Esophagus (tissue), 2 donors: ENCODE data around the gene AQP6. TPM values are rescaled to one million over a fixed set of nuclear protein-coding genes. Genes with fewer than 3 reads are reported as not detected.
"Not testable (repeated sequence)": the region's sequence is repeated elsewhere in the genome, so short reads cannot be mapped to it uniquely, and the experiment has no call there.

Experiments
- H3K27ac ChIP-seq, 2 donors: one replicate each; pipeline ENCODE4 v1.5.1; 2013; ENCODE audit warnings: low read depth in 2 of 2, mild to moderate bottlenecking in 2 of 2, inconsistent platforms in 1 of 2, low read length in 1 of 2, moderate library complexity in 1 of 2
- H3K27me3 ChIP-seq, 2 donors: one replicate each; pipeline ENCODE4 v1.6.1; 2013; ENCODE audit warnings: low read length in 2 of 2, control low read depth in 1 of 2, mild to moderate bottlenecking in 1 of 2; ENCODE audit not compliant: insufficient read depth in 2 of 2, control insufficient read depth in 1 of 2
- H3K36me3 ChIP-seq, 2 donors: one replicate each; pipeline ENCODE4 v1.6.1; 2013; ENCODE audit warnings: low read length in 1 of 2; ENCODE audit not compliant: control insufficient read depth in 2 of 2, insufficient read depth in 2 of 2
- H3K4me1 ChIP-seq, 2 donors: one replicate each; pipeline ENCODE4 v1.6.1; 2013; ENCODE audit warnings: low read length in 1 of 2; ENCODE audit not compliant: control insufficient read depth in 2 of 2, insufficient read depth in 2 of 2
- H3K4me3 ChIP-seq, 2 donors: one replicate each; pipeline ENCODE4 v1.5.1; 2013; ENCODE audit warnings: low read length in 2 of 2, mild to moderate bottlenecking in 2 of 2, low read depth in 1 of 2, moderate library complexity in 1 of 2
- H3K9me3 ChIP-seq, 2 donors: one replicate each; pipeline ENCODE4 v1.6.1; 2013; ENCODE audit warnings: mild to moderate bottlenecking in 2 of 2, low read depth in 1 of 2, low read length in 1 of 2, moderate library complexity in 1 of 2; ENCODE audit not compliant: control insufficient read depth in 2 of 2, insufficient read depth in 1 of 2
- WGBS, 2 donors: extraction: QIAGEN DNeasy Blood & Tissue Kit; methylation state at CpG; one replicate each; pipeline ENCODE4 v1.1.7; 2013; 5-methylcytosine and 5-hydroxymethylcytosine counted together
- polyA plus RNA-seq, 2 donors: library from polyadenylated mRNA; stranded (reverse); fragments of 200-250 nt; gene quantifications; one replicate each; pipeline ENCODE4 v1.2.3, GENCODE V29; 2013
- donor health status: healthy with polysubstance abuse.
- donor health status: Bipolar disorder and iron deficiency.

The AQP6 gene
- polyA plus RNA-seq, 2 donors, result 0.02 to 0.08 TPM

GRCh38 chr12:49985981-49986380 lies 13.2 kb downstream of the AQP6 start:
- no peaks in the 10 kb centered on the region for H3K36me3 ChIP-seq
- H3K27me3 ChIP-seq, result no peaks in the 10 kb centered on the region
- no peaks in the 10 kb centered on the region for H3K9me3 ChIP-seq
- no peaks in the 10 kb centered on the region for H3K4me1 ChIP-seq
- H3K4me3 ChIP-seq, result no peak overlapping the region
- WGBS, 2 donors, result 79 to 81% methylated on average over 5 of the region's 5 CpGs
- H3K27ac ChIP-seq, result no peak overlapping the region

- H3K27me3 ChIP-seq, H3K4me3 ChIP-seq: not testable (repeated sequence)
Observed at GRCh38 chr12:49986476-49986875, 13.7 kb downstream of the AQP6 start.

GRCh38 chr12:49987625-49988303 lies 15.0 kb downstream of the AQP6 start:
- Histone ChIP-seq H3K27me3 (no peaks in the 10 kb centered on the region), H3K4me3 (no peak overlapping the region), H3K27ac (no peak overlapping the region), H3K9me3 (no peaks in the 10 kb centered on the region), H3K36me3 (no peaks in the 10 kb centered on the region), H3K4me1 (no peaks in the 10 kb centered on the region)
- WGBS, 2 donors, result 82 to 85% methylated on average over 4 of the region's 4 CpGs

More at GRCh38 chr12:49986476-49986875, 13.7 kb downstream of the AQP6 start:
- WGBS, 2 donors, result 83 to 91% methylated on average over 3 of the region's 3 CpGs
- H3K9me3 ChIP-seq, H3K36me3 ChIP-seq, H3K27ac ChIP-seq, H3K4me1 ChIP-seq: not testable (repeated sequence)

- H3K4me3 ChIP-seq, H3K9me3 ChIP-seq, H3K27me3 ChIP-seq, H3K4me1 ChIP-seq, H3K27ac ChIP-seq, H3K36me3 ChIP-seq: not testable (repeated sequence)
- WGBS, 2 donors, result 97 to 98% methylated on average over 2 of the region's 2 CpGs
Observed at GRCh38 chr12:49989400-49989799, 16.7 kb downstream of the AQP6 start.

- no peaks in the 10 kb centered on the region for H3K4me1 ChIP-seq
- H3K27ac ChIP-seq, result no peak overlapping the region
- WGBS, 2 donors, result 88 to 91% methylated on average over 4 of the region's 4 CpGs
- no peaks in the 10 kb centered on the region for H3K9me3 ChIP-seq
- no peak overlapping the region for H3K4me3 ChIP-seq
- no peaks in the 10 kb centered on the region for H3K27me3 ChIP-seq
- H3K36me3 ChIP-seq, result peaks cover 0 to 3% of the 10 kb centered on the region in 2 donors
Observed at GRCh38 chr12:49990273-49990672, 17.5 kb downstream of the AQP6 start.

- WGBS, 2 donors, result 88 to 89% methylated on average over 2 of the region's 2 CpGs
- Histone ChIP-seq H3K9me3 (no peaks in the 10 kb centered on the region), H3K27me3 (no peaks in the 10 kb centered on the region), H3K4me3 (no peak overlapping the region), H3K27ac (no peak overlapping the region), H3K36me3 (no peaks in the 10 kb centered on the region), H3K4me1 (no peaks in the 10 kb centered on the region)
Observed at GRCh38 chr12:49998453-49998852, 25.7 kb downstream of the AQP6 start.

- Histone ChIP-seq H3K27me3 (no peaks in the 10 kb centered on the region), H3K4me1 (no peaks in the 10 kb centered on the region), H3K4me3 (no peak overlapping the region), H3K36me3 (no peaks in the 10 kb centered on the region), H3K9me3 (no peaks in the 10 kb centered on the region), H3K27ac (no peak overlapping the region)
- 87 to 89% methylated on average over 2 of the region's 2 CpGs for WGBS, 2 donors
Observed at GRCh38 chr12:50003595-50003994, 30.8 kb downstream of the AQP6 start.

- no peak overlapping the region for H3K4me3 ChIP-seq
- H3K9me3 ChIP-seq, result no peaks in the 10 kb centered on the region
- H3K27ac ChIP-seq, result no peak overlapping the region
- H3K4me1 ChIP-seq, result no peaks in the 10 kb centered on the region
- no peaks in the 10 kb centered on the region for H3K36me3 ChIP-seq
- no peaks in the 10 kb centered on the region for H3K27me3 ChIP-seq
Observed at GRCh38 chr12:50004696-50005095, 31.9 kb downstream of the AQP6 start.

- 69 to 81% methylated on average over 3 of the region's 3 CpGs for WGBS, 2 donors
- Histone ChIP-seq H3K9me3 (no peaks in the 10 kb centered on the region), H3K36me3 (no peaks in the 10 kb centered on the region), H3K27ac (no peak overlapping the region), H3K4me1 (no peaks in the 10 kb centered on the region), H3K27me3 (no peaks in the 10 kb centered on the region), H3K4me3 (no peak overlapping the region)
Observed at GRCh38 chr12:50005175-50005574, 32.4 kb downstream of the AQP6 start.

- H3K4me3 ChIP-seq, result no peak overlapping the region
- H3K27me3 ChIP-seq, result no peaks in the 10 kb centered on the region
- H3K4me1 ChIP-seq, result no peaks in the 10 kb centered on the region
- WGBS, 2 donors, result 91 to 95% methylated on average over 7 of the region's 7 CpGs
- no peaks in the 10 kb centered on the region for H3K9me3 ChIP-seq
- peaks cover 0 to 2% of the 10 kb centered on the region in 2 donors for H3K36me3 ChIP-seq
- H3K27ac ChIP-seq, result peak overlapping the region in 1 of 2 donors; percentile 22
Observed at GRCh38 chr12:50006280-50006679, 33.5 kb downstream of the AQP6 start.
